ENCODE results near the gene TUBGCP3. TPM values are rescaled to one million over a fixed set of nuclear protein-coding genes. Genes with fewer than 3 reads are reported as not detected.

TUBGCP3 gene
- total RNA-seq, 1 donor from 2014 or later, result 16.3 TPM

DNA sequence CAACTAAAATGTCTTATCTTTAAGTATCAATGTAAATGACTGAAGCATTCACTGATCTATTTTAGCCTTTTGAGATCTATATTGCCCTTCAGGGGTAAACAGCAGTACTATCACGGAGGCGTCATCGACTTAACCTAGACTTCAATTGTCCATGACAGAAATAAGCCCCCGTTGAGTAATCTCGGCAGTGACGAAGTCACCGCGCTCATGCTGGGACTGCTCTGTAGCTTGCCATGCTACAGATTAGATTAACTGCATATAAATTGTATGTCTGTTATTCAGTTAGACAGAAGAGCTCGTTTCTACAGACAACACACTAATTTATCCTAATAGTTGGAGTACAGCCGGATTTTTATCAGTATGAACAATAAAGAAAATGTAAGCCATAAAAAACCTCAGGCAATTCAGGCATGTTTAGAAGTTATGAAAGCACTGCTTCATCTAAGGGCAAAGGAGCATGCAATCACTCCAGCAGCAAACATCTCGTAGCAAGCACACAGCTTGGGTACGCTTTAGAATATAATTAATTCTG lies 56.6 kb downstream of the TUBGCP3 start:
- Mint-ChIP-seq H3K4me3 (ENCODE audit: unreplicated experiment) (no peak overlapping the region), H3K4me1 (ENCODE audit: low read depth) (no peaks in the 10 kb centered on the region), H3K9me3 (ENCODE audit: low read depth) (no peaks in the 10 kb centered on the region), H3K27ac (ENCODE audit: unreplicated experiment) (no peak overlapping the region), H3K27me3 (ENCODE audit: low read depth) (no peaks in the 10 kb centered on the region), H3K36me3 (ENCODE audit: low read depth) (no peaks in the 10 kb centered on the region)
- DNase-seq (ENCODE audit: low spot score), result no peak
- TF ChIP-seq CTCF (IDR thresholded peaks at IDR 0.05), result no peak

GRCh38 chr13:112530861-112531260 lies 57.1 kb downstream of the TUBGCP3 start:
- Mint-ChIP-seq H3K4me1 (ENCODE audit: low read depth) (no peaks in the 10 kb centered on the region), H3K27me3 (ENCODE audit: low read depth) (no peaks in the 10 kb centered on the region), H3K36me3 (ENCODE audit: low read depth) (no peaks in the 10 kb centered on the region), H3K4me3 (ENCODE audit: unreplicated experiment) (no peak overlapping the region), H3K27ac (ENCODE audit: unreplicated experiment) (no peak overlapping the region), H3K9me3 (ENCODE audit: low read depth) (no peaks in the 10 kb centered on the region)
- no peak for DNase-seq (ENCODE audit: low spot score)
- no peak for TF ChIP-seq CTCF (IDR thresholded peaks at IDR 0.05)

- no peak for DNase-seq (ENCODE audit: low spot score)
- no peaks in the 10 kb centered on the region for H3K9me3 Mint-ChIP-seq (ENCODE audit: low read depth)
- no peak for TF ChIP-seq CTCF (IDR thresholded peaks at IDR 0.05)
- H3K27me3 Mint-ChIP-seq (ENCODE audit: low read depth), result no peaks in the 10 kb centered on the region
- H3K4me1 Mint-ChIP-seq (ENCODE audit: low read depth), result no peaks in the 10 kb centered on the region
- no peak overlapping the region for H3K4me3 Mint-ChIP-seq (ENCODE audit: unreplicated experiment)
- no peaks in the 10 kb centered on the region for H3K36me3 Mint-ChIP-seq (ENCODE audit: low read depth)
- no peak overlapping the region for H3K27ac Mint-ChIP-seq (ENCODE audit: unreplicated experiment)
Measured at GRCh38 chr13:112529216-112529615, 58.7 kb downstream of the TUBGCP3 start.

- peaks cover 4% of the 10 kb centered on the region for H3K36me3 Mint-ChIP-seq (ENCODE audit: low read depth)
- no peaks in the 10 kb centered on the region for H3K4me1 Mint-ChIP-seq (ENCODE audit: low read depth)
- DNase-seq (ENCODE audit: low spot score), result no peak
- no peak for TF ChIP-seq CTCF (IDR thresholded peaks at IDR 0.05)
- H3K4me3 Mint-ChIP-seq (ENCODE audit: unreplicated experiment), result no peak overlapping the region
- no peak overlapping the region for H3K27ac Mint-ChIP-seq (ENCODE audit: unreplicated experiment)
- no peaks in the 10 kb centered on the region for H3K9me3 Mint-ChIP-seq (ENCODE audit: low read depth)
- H3K27me3 Mint-ChIP-seq (ENCODE audit: low read depth), result no peaks in the 10 kb centered on the region
Measured at GRCh38 chr13:112526146-112526853, 61.7 kb downstream of the TUBGCP3 start.

- DNase-seq (ENCODE audit: low spot score), result no peak
- Mint-ChIP-seq H3K4me1 (ENCODE audit: low read depth) (no peaks in the 10 kb centered on the region), H3K27ac (ENCODE audit: unreplicated experiment) (no peak overlapping the region), H3K4me3 (ENCODE audit: unreplicated experiment) (no peak overlapping the region), H3K36me3 (ENCODE audit: low read depth) (peaks cover 7% of the 10 kb centered on the region), H3K27me3 (ENCODE audit: low read depth) (no peaks in the 10 kb centered on the region), H3K9me3 (ENCODE audit: low read depth) (no peaks in the 10 kb centered on the region)
- TF ChIP-seq CTCF (IDR thresholded peaks at IDR 0.05), result no peak
Measured at GRCh38 chr13:112525356-112525945, 62.5 kb downstream of the TUBGCP3 start.

Measured in chondrocyte (in vitro differentiated cells).